Bronchial epithelial cell (primary cell): ENCODE results near the gene CHRNA9. TPM values are rescaled to one million over a fixed set of nuclear protein-coding genes. Genes with fewer than 3 reads are reported as not detected.
"Not testable (repeated sequence)": the region's sequence is repeated elsewhere in the genome, so short reads cannot be mapped to it uniquely, and the experiment has no call there.

Source experiments
- DNase-seq: peaks from one replicate; pipeline ENCODE4 v3.0.0-alpha.2; 2010; ENCODE audit warnings: low read depth
- FAIRE-seq: peaks from 2 replicates; lab custom pipeline; 2011; peaks lifted over from hg19 to GRCh38; lab: Jason Lieb, UNC
- H3K27me3 ChIP-seq: 2 replicates; pipeline ENCODE4 v1.5.1; 2011; ENCODE audit warnings: low read length; ENCODE audit not compliant: control insufficient read depth, insufficient read depth
- H3K36me3 ChIP-seq: 2 replicates; pipeline ENCODE4 v1.5.1; 2011; ENCODE audit warnings: low read length; ENCODE audit not compliant: control insufficient read depth, insufficient read depth
- H3K4me3 ChIP-seq: 2 replicates; pipeline ENCODE4 v1.5.1; 2011; ENCODE audit warnings: mild to moderate bottlenecking, low read depth, low read length, control low read depth
- CTCF ChIP-seq: IDR thresholded peaks from 2 replicates; pipeline ENCODE4 v1.5.1; 2011; ENCODE audit warnings: mild to moderate bottlenecking, moderate library complexity, low read length, control low read depth, inconsistent platforms; ENCODE audit not compliant: insufficient read depth, severe bottlenecking
- total RNA-seq: library from RNA; depleted of rRNA; stranded (reverse); fragments of >200 nt; gene quantifications from 2 replicates; pipeline ENCODE4 v1.2.1, GENCODE V29; 2014

CHRNA9 gene
- total RNA-seq, 1 donor from 2014 or later: 0.26 TPM

DNA sequence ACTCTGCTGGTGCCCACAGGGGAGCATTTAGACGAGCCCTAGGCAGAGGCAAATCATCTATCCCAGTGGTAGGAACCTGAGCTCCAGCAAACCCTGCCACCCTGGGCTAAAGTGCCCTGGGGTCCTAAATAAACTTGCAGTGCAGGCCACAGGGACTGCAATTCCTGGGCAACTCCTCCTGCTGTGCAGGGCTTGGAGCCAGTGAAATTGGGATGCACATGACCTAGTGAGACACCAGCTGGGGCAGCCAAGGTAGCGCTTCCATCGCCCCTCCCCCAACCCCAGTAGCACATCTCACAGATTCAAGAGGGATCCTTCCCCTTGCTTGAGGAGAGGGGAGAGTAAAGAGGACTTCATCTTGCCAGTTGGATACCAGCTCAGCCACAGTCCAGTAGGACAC, 44.1 kb downstream of the CHRNA9 start:
- no peak for FAIRE-seq
- Histone ChIP-seq H3K27me3 (no peaks in the 10 kb centered on the region), H3K36me3 (no peaks in the 10 kb centered on the region), H3K4me3 (no peak overlapping the region)
- no peak for DNase-seq
- no peak for TF ChIP-seq CTCF

- no peak for TF ChIP-seq CTCF
- FAIRE-seq: no peak
- DNase-seq: no peak
- H3K36me3 ChIP-seq: no peaks in the 10 kb centered on the region
- H3K4me3 ChIP-seq: no peak overlapping the region
- no peaks in the 10 kb centered on the region for H3K27me3 ChIP-seq
These were observed 45.5 kb downstream of the CHRNA9 start for GRCh38 chr4:40380647-40381046.

GRCh38 chr4:40388239-40388638, 53.1 kb downstream of the CHRNA9 start:
- no peak for TF ChIP-seq CTCF
- Histone ChIP-seq H3K4me3 (no peak overlapping the region), H3K36me3 (no peaks in the 10 kb centered on the region), H3K27me3 (no peaks in the 10 kb centered on the region)
- FAIRE-seq (no peak), DNase-seq (no peak)

- no peaks in the 10 kb centered on the region for H3K27me3 ChIP-seq
- TF ChIP-seq CTCF: no peak
- H3K36me3 ChIP-seq: no peaks in the 10 kb centered on the region
- DNase-seq: no peak
- no peak for FAIRE-seq
- H3K4me3 ChIP-seq: no peak overlapping the region
These were observed 54.9 kb downstream of the CHRNA9 start for GRCh38 chr4:40389986-40390385.

DNA sequence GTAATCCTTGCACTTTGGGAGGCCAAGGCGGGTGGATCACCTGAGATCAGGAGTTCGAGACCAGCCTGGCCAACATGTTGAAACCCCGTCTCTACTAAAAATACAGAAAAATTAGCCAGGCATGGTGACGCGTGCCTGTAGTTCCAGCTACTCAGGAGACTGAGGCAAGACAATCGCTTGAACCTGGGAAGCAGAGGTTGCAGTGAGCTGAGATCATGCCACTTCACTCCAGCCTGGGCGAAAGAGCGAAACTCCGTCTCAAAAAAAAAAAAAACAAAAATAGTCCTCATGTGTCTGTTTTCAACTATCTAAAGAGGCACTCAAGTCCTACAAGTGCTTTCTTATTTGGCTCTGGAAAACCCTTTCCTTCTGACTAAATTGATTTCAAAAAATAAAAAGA, 57.1 kb downstream of the CHRNA9 start:
- H3K4me3 ChIP-seq, DNase-seq, H3K36me3 ChIP-seq, H3K27me3 ChIP-seq, FAIRE-seq: not testable (repeated sequence)

DNA sequence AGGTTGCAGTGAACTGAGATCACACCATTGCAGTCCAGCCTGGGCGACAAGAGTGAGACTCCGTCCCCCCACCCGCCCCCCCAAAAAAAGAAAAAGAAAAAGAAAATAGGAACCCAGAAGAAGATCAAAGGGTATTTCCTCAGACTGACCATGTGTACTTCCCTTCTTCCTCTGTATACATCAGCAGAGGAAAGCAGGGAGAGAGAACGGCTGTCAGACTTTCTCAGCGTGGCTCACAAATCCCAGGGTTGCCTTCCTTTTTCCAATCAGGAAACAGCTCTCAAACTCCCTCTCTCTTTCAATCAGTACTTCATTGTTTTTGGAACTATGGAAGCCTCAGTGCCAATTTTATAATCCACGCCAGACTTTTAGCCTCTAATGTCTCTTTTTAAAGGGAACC, 59.1 kb downstream of the CHRNA9 start:
- no peak overlapping the region for H3K4me3 ChIP-seq
- FAIRE-seq (no peak), DNase-seq (no peak)
- no peak for TF ChIP-seq CTCF
- H3K36me3 ChIP-seq: no peaks in the 10 kb centered on the region
- no peaks in the 10 kb centered on the region for H3K27me3 ChIP-seq
